OCI-LY1 (cell line): ENCODE results near the gene PDK2.

Source experiments
- EZH2 ChIP-seq: fragments of 200-600 bp; sonication (generic), shearing (Covaris generic); IDR thresholded peaks from 2 replicates; pipeline ENCODE4 v1.8.0; 2017; ENCODE audit warnings: borderline replicate concordance, mixed run types, mild to moderate bottlenecking, antibody characterized with exemption, low read length, moderate library complexity, mixed read lengths
- TF ChIP-seq, protein P1 (sequence below): fragments of 200-600 bp; sonication (generic), shearing (Covaris generic); IDR thresholded peaks from 2 replicates; pipeline ENCODE4 v1.5.1; 2017; ENCODE audit warnings: mild to moderate bottlenecking, antibody characterized with exemption, low read length, moderate library complexity, mixed read lengths

DNA sequence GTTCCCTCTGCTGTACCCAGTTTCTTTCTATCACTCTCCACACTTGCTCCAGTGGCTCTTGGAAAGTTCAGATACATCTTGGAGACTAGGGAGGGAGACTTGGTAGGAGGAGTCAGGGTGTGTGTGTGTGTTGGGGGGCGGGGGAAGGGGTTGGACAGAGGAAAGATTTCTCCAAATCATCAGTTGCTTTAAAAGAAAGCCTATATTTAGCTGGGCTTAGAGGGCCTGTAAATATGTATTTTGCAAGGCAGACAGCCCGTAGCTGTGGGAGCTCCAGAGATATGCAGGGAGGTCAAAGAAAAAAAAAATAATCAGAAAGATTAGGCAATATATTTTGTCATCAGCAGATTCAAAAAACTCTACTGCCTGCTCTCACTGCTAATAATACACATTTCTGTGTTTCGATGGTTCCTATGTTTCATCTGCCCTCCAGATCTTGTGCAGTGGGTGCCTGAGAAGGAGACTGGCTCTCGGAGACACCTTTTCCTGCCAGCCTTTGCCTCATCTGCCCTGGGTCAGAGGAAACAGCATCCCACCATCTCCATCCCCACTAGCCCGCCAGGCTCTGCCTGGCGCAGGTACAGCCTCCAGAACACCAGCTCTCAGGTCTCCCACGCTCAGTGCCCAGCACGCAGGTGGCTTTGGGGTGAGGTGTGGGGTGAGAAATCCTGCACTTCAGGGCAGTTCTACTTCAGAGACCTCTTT, 60.1 kb downstream of the PDK2 start:
- TF ChIP-seq, protein P1, sequence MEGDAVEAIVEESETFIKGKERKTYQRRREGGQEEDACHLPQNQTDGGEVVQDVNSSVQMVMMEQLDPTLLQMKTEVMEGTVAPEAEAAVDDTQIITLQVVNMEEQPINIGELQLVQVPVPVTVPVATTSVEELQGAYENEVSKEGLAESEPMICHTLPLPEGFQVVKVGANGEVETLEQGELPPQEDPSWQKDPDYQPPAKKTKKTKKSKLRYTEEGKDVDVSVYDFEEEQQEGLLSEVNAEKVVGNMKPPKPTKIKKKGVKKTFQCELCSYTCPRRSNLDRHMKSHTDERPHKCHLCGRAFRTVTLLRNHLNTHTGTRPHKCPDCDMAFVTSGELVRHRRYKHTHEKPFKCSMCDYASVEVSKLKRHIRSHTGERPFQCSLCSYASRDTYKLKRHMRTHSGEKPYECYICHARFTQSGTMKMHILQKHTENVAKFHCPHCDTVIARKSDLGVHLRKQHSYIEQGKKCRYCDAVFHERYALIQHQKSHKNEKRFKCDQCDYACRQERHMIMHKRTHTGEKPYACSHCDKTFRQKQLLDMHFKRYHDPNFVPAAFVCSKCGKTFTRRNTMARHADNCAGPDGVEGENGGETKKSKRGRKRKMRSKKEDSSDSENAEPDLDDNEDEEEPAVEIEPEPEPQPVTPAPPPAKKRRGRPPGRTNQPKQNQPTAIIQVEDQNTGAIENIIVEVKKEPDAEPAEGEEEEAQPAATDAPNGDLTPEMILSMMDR: no peak
- TF ChIP-seq EZH2: no peak
